Stomach (tissue), 4 donors: ENCODE data around the gene CRYL1.

Source experiments
- CTCF ChIP-seq, 7 experiments: fragments of 450-650 bp in 4 of 7; fragments of 200-600 bp in 3 of 7; sonication (generic) in 3 of 7; IDR thresholded peaks; one replicate each; pipeline ENCODE4 v1.5.1; 2016 to 2019; ENCODE audit warnings: antibody characterized with exemption in 7 of 7, control low read depth in 2 of 7, mild to moderate bottlenecking in 1 of 7
- EP300 ChIP-seq: sonication (generic); formaldehyde crosslinking; IDR thresholded peaks from one replicate; pipeline ENCODE4 v1.6.1; 2017; ENCODE audit warnings: antibody characterized with exemption
- POLR2A ChIP-seq, 4 donors: fragments of 450-650 bp; IDR thresholded peaks; one replicate each; pipeline ENCODE4 v1.6.1; 2016; ENCODE audit warnings: antibody characterized with exemption in 4 of 4, control low read depth in 2 of 4, mild to moderate bottlenecking in 1 of 4, moderate library complexity in 1 of 4
- POLR2AphosphoS5 ChIP-seq, 3 donors: sonication (generic); formaldehyde crosslinking; IDR thresholded peaks; one replicate each; pipeline ENCODE4 v1.6.1; 2016; ENCODE audit warnings: antibody characterized with exemption in 3 of 3

- TF ChIP-seq CTCF (IDR thresholded peaks at IDR 0.05) = no peak
- no peak for TF ChIP-seq EP300
- no peak for TF ChIP-seq POLR2A (IDR thresholded peaks at IDR 0.05)
- TF ChIP-seq POLR2AphosphoS5 (IDR thresholded peaks at IDR 0.05) = no peak
These were observed 133.8 kb downstream of the CRYL1 start for GRCh38 chr13:20391597-20392452.
